DMS114 treated with DMSO at 0.1 percent for 48 hours (cell line): ENCODE results near the gene EZR.

ENCODE experiments used
- DNase-seq: peaks from one replicate; lab custom pipeline; 2025; ENCODE audit not compliant: unreplicated experiment; lab: John Stamatoyannopoulos, UW

The EZR gene

GRCh38 chr6:158764183-158764849 is 54.9 kb downstream of the EZR start:
- DNase-seq, result no peak

- DNase-seq, result no peak
Measured at GRCh38 chr6:158763434-158764182, 55.6 kb downstream of the EZR start.

GRCh38 chr6:158762787-158763433 is 56.3 kb downstream of the EZR start:
- DNase-seq, result no peak

- no peak for DNase-seq
Measured at GRCh38 chr6:158761746-158762145, 57.4 kb downstream of the EZR start.

GRCh38 chr6:158760618-158761250 is 58.4 kb downstream of the EZR start:
- DNase-seq, result no peak

- DNase-seq, result no peak
Measured at GRCh38 chr6:158759966-158760617, 59.1 kb downstream of the EZR start.

GRCh38 chr6:158758941-158759479 is 60.2 kb downstream of the EZR start:
- no peak for DNase-seq

GRCh38 chr6:158758451-158758860 is 60.7 kb downstream of the EZR start:
- DNase-seq, result no peak

GRCh38 chr6:158757753-158758090 is 61.4 kb downstream of the EZR start:
- DNase-seq, result no peak

- DNase-seq, result no peak
Measured at GRCh38 chr6:158756977-158757752, 62.0 kb downstream of the EZR start.

GRCh38 chr6:158756126-158756525 is 63.0 kb downstream of the EZR start:
- DNase-seq, result no peak

GRCh38 chr6:158755636-158756035 is 63.5 kb downstream of the EZR start:
- no peak for DNase-seq

GRCh38 chr6:158754738-158755137 is 64.4 kb downstream of the EZR start:
- DNase-seq, result no peak

GRCh38 chr6:158753811-158754210 is 65.4 kb downstream of the EZR start:
- DNase-seq, result no peak

- DNase-seq, result no peak
Measured at GRCh38 chr6:158752613-158753012, 66.6 kb downstream of the EZR start.

GRCh38 chr6:158751921-158752320 is 67.2 kb downstream of the EZR start:
- DNase-seq, result no peak

- no peak for DNase-seq
Measured at GRCh38 chr6:158751224-158751623, 67.9 kb downstream of the EZR start.

GRCh38 chr6:158744986-158745430 is 74.2 kb downstream of the EZR start:
- no peak for DNase-seq

- no peak for DNase-seq
Measured at GRCh38 chr6:158743033-158743651, 76.0 kb downstream of the EZR start.

- no peak for DNase-seq
Measured at GRCh38 chr6:158739673-158740072, 79.5 kb downstream of the EZR start.
